GM18870 (cell line): ENCODE measurements around the gene GRAMD1B.
"Not testable (repeated sequence)": the region's sequence is repeated elsewhere in the genome, so short reads cannot be mapped to it uniquely, and the experiment has no call there.

Experiments
- ATAC-seq: cut with Tn5 transposase; IDR thresholded peaks from one replicate; pipeline ENCODE4 v1.9.1; 2021; ENCODE audit warnings: moderate library complexity; ENCODE audit not compliant: unreplicated experiment

Gene GRAMD1B

DNA sequence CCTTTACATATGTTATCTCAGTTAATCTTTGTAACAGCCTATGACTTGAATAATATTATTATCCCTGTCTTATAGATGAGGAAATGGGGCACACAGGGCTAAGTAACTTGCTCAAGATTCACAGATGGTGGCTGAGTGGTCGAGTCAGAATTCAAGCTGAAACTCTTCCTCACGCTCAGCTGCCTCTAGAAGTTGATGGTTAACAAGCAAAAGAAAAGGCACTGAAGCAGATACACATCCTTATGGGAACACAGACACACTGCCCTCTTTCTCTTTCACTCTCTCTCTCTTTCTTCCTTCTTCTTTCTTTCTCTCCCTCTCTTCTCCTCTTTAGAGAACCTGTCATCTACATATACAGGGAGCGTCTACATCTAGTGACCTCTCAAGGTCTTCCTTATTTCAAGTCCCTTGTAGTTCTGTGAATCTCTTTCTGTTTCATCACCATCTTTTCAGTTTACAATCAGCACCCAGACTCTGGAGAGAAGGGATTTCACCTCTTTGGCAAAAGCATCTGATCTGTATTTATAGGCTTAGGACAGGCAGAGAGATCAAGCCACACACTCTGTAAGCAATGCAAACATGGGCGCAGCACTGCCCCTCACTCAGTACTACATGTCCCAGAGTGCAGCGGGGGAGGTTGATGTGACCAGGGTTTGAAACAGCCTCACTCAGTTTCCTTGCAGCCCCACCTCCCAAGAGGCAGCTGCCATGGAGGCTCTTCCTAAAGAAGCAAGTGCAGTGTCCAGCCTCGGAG lies 75.7 kb downstream of the GRAMD1B start:
- peak; percentile 74 for ATAC-seq

DNA sequence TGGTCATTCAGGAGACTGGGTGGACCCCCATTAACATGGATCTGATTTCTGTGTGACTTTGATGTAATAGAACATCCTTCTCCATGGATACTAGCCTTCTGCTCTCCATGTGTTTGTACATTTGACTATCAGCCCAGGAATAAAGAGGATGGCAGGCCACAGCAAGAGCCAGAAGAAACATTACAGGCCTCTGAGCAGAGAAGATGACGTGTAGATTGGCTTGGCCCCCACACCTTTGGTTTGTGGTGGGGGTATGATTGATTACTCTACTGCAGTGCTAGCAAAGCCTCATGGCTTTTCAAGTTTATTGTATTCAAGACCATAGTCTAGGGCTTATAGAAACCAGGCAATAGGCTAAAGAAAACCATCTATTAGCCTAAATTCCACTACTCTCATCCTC lies 77.0 kb downstream of the GRAMD1B start:
- no peak for ATAC-seq

DNA sequence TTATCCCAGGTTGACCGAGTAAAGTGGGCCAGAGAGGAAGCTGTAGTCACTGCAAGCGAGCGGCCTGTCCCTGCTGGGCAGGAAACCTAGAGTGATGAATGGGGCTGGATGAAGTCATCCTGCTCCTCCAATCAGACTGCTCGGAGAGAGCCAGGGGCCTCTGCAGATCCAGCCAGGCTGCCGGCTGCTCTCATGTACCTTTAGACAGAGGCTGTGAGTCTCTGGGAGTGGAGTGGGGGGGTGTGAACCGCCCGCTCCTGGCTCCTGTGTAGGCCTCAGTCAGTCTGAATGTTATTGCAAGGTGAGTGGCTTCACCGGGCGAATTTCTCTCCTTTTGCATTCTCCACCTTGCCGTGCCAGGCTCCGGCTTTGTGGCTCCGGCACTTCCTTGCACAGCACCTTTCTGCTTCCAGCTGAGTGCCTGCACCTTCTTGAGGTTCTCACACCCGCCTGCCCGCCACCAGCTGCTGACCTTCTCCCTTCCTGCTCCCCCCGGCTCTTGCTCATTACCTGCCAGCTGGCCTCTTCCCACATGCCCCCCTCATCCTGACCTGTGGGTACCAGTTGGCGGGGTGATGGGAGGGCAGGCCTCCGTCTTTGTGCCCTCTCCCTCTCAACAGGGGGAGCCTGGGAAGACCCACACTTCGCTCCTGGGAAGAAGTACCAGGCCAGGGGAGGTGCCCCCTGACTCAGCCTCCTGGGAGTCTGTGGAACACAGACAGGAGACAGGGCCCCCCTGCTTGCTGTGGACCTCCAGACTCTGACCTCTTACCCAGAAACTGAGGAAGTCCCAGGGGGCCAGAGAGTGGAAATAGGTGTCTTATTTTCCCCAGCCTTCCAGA lies 79.9 kb downstream of the GRAMD1B start:
- ATAC-seq = no peak

- ATAC-seq = no peak
Measured at GRCh38 chr11:123510579-123510905, 80.5 kb downstream of the GRAMD1B start.

- ATAC-seq = peak; percentile 74
Measured at GRCh38 chr11:123511037-123511870, 81.2 kb downstream of the GRAMD1B start.

GRCh38 chr11:123513309-123513708 lies 83.2 kb downstream of the GRAMD1B start:
- ATAC-seq = not testable (repeated sequence)

DNA sequence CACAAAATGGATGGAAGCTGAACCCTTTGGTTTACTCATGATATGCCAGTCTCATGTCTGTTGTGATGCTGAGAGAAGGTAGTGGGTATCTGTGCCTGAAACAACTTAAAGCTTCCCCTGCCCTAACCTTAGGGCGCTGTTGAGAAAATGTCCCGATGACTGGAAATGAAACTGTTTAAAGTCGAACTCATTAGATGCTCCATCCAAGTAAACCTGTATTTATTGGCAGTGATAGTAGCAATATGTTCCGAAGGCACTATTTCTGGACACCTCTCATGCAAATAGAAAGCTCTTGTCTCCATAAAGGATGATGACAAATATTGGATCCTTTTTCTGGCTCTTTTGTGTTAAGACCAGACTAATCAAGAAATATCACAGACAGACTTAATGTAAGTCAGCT lies 86.2 kb downstream of the GRAMD1B start:
- no peak for ATAC-seq

GRCh38 chr11:123517559-123518364 lies 87.7 kb downstream of the GRAMD1B start:
- ATAC-seq = peak; percentile 53

GRCh38 chr11:123518496-123519054 lies 88.5 kb downstream of the GRAMD1B start:
- no peak for ATAC-seq

DNA sequence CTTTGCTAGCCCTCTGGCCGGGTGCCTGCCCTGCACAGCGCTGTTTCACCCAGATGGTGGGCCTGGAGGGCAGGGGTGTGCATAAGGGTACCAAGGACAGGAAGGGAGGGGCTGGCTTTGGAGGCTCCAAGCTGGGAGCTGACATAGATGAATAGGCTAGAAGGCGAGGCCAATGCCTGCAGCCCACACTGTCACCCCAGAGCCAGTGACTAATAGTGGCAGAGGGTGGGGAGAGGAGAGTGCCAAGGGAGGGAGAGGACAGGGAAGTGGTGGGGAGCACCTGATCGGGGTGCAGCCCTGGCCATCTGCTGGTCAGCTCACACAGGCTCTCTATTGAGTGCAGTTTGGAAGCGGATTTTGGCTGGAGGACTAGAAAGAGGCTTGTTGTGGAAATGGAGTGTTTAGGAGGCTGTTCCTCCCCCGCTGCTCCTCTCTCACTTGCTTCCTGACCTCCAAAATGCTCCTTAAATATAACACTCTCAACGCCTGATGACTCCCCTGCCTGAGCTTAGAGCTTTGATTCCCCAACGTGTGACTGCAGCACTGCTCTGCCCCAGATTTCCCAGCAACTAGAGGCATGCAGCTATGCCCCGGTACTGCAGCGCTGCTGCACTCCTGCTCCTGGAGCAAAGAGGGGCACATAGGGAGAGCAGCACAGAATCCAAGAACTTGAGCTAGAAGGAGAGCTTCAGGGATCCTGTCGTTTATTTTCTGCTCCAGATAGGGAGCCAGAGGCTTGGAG lies 89.2 kb downstream of the GRAMD1B start:
- no peak for ATAC-seq

DNA sequence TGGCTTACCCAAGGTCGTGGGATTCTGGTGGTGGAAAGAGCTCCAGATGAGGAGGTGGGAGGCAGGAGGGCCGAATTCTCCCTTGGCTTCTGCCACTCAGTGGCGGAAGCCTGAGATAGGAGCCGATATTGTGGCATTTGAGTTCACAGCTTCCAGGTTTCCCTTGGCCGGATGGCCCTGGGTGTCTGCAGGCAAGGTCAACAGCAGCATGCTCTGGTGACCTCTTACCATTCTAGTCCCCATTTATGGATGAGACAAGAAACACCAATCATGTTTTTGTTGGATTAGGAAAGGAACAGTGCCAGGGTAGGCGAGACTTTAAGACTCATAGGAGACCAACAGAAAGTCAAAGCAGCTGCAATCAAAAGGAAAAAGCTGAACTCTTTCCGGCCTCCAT lies 89.7 kb downstream of the GRAMD1B start:
- no peak for ATAC-seq

- not testable (repeated sequence) for ATAC-seq
Measured at GRCh38 chr11:123520476-123520875, 90.4 kb downstream of the GRAMD1B start.

- ATAC-seq = no peak
Measured at GRCh38 chr11:123521001-123521400, 90.9 kb downstream of the GRAMD1B start.

GRCh38 chr11:123521930-123522329 lies 91.9 kb downstream of the GRAMD1B start:
- no peak for ATAC-seq

GRCh38 chr11:123523539-123523938 lies 93.5 kb downstream of the GRAMD1B start:
- no peak for ATAC-seq

DNA sequence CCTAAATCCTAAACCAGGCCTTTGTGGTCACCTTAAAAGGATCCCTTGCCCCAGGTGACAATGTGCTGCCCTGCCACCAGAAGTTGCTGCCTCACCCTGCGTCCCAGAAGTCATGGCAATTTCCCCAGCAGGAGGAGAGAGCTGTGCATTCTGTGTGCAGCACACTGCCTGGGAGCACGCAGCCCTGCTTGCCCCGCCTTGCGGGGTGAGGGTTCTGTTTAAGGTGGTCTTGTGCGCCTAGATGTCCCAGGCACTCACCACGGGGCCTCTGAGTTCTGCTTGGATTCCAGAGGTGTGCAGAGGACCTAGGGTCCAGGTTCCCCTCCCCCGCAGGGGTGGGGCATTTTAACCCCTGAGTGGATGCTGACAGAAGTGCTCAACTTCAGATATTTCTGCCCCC lies 95.0 kb downstream of the GRAMD1B start:
- no peak for ATAC-seq

DNA sequence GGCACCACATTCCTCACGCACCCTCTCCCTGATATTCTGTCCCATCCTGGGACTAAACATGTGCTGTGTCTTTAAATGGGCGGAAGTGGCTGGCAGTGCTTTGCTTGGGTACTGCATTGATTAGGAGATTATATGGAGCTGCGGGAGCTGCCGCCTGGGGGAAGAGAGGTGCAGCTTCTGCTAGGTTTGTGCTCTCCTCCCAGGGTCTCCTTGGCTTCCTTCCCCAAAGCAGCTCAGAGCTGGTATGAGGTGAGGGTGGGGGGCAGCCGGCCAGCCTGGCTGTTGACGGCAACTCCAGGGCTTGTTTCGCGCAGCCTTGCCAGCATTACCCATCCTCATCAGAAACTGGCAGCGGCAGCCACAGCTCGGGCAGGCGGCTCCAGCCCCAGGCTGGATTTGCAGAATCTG lies 95.4 kb downstream of the GRAMD1B start:
- no peak for ATAC-seq

- no peak for ATAC-seq
Measured at GRCh38 chr11:123526027-123526805, 96.1 kb downstream of the GRAMD1B start.

DNA sequence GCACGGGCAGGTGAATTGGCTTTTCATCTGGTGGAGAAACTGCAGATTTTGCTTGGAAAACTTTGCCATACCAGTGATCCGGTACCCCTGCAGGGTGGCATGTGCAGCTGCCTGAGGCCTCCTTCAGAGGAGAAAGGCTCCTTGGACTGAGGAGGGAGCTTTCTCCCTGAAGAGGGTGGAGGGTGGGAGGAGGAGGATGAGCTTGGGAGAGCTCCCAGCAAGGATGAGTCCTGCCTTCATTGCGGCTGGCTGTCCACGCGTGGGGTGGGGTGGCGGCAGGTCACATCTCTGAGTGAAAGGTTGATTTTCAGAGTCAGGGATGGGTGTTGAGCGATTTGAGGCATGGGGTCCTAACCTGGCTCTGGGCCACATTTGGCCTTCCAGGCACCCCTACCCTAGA lies 96.8 kb downstream of the GRAMD1B start:
- ATAC-seq = no peak
